K562 (cell line): Measurements from ENCODE around the gene HERC3. TPM values are rescaled to one million over a fixed set of nuclear protein-coding genes. Genes with fewer than 3 reads are reported as not detected.

ENCODE experiments used
- CREB3L1 ChIP-seq: fragments of 450-650 bp; IDR thresholded peaks from 2 replicates; pipeline ENCODE4 v1.6.1; 2014; ENCODE audit warnings: low read depth, mild to moderate bottlenecking, moderate library complexity, borderline replicate concordance
- GTF2E2 ChIP-seq: fragments of 200-800 bp; sonication (Bioruptor generic); IDR thresholded peaks from 2 replicates; pipeline ENCODE4 v1.6.1; 2016; ENCODE audit warnings: missing genetic modification characterization, missing compliant biosample characterization
- ILF3 ChIP-seq: fragments of 450-650 bp; IDR thresholded peaks from 2 replicates; pipeline ENCODE4 v1.6.1; 2018; ENCODE audit warnings: antibody characterized with exemption, mild to moderate bottlenecking, moderate library complexity, borderline replicate concordance
- MAFG ChIP-seq: fragments of 450-650 bp; conservative IDR thresholded peaks from 2 replicates; pipeline ENCODE4 v1.6.1; 2016; ENCODE audit warnings: missing genetic modification characterization, missing compliant biosample characterization
- NFRKB ChIP-seq: fragments of 450-650 bp; IDR thresholded peaks from 2 replicates; pipeline ENCODE4 v1.6.1; 2016; ENCODE audit warnings: low read depth
- NONO ChIP-seq, 2 experiments: fragments of 200-400 bp in 1 of 2; fragments of 450-650 bp in 1 of 2; formaldehyde crosslinking in 1 of 2; IDR thresholded peaks; 2 replicates each; pipeline ENCODE4 v1.6.1; 2017; ENCODE audit warnings: low read depth in 2 of 2, mild to moderate bottlenecking in 2 of 2, moderate library complexity in 2 of 2, low read length in 1 of 2
- polyA plus RNA-seq, 8 experiments: library from polyadenylated mRNA; depleted of rRNA in 4 of 8; stranded (reverse) in 5 of 8; unstranded in 3 of 8; fragments of >200 nt; fragmentation: Nextera tagmentation in 2 of 8; fragmentation: Illumina TruSeq in 1 of 8; extraction: Ambion mirVana in 2 of 8; extraction: Trizol in 1 of 8; gene quantifications; 2 replicates each; pipeline versions ENCODE4 v1.2.1 to v1.2.3, GENCODE V29; 2011 to 2014; ENCODE audit warnings: inconsistent platforms in 1 of 8, missing spikeins in 1 of 8
- total RNA-seq, 7 experiments: library from RNA; depleted of rRNA in 6 of 7; stranded (reverse); fragments of >200 nt in 6 of 7; fragmentation: Illumina TruSeq in 2 of 7; extraction: Trizol in 2 of 7; gene quantifications; 2 replicates each; pipeline versions ENCODE4 v1.2.1 to v1.2.3, GENCODE V29; 2011 to 2021; ENCODE audit warnings: low replicate concordance in 1 of 7
- TF ChIP-seq, protein P1 (sequence below), 3 experiments: IDR thresholded peaks in 2 of 3; conservative IDR thresholded peaks in 1 of 3; 2 replicates each; pipeline ENCODE4 v1.5.1; 2011 to 2012; ENCODE audit warnings: low read length in 3 of 3, mild to moderate bottlenecking in 3 of 3, control low read depth in 2 of 3, improper control_type of control experiment in 1 of 3, inconsistent platforms in 1 of 3, low read depth in 1 of 3, mixed read lengths in 1 of 3, moderate library complexity in 1 of 3; ENCODE audit not compliant: insufficient read depth in 2 of 3

Gene HERC3
- total and polyA plus RNA-seq, 9 of the 15 experiments (the other 6 are each of a cell fraction or from before 2014, with no cell fraction given), result 1.8 to 13.1 (median 7.6) TPM

DNA sequence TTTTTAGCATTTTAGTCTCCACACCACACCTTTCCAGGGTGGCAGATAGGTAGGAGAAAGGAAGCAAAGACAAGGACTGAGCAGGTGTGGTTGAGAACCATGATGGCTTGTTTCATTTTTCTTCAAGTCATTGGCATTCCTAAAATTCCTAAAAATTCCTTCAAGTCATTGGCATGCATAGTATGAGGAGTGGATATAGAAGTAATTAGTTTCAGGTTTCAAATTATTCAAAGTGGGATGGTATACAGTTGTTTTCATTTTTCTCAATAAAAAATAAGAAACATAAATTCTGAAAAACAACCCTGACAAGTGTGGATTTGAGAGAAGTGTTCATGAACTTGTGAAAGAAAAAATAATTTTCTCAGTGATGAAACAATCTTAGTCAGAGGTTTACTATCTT lies 22.3 kb upstream of the HERC3 start (continued):
- TF ChIP-seq CREB3L1, result no peak
- TF ChIP-seq MAFG (tag), result no peak
- TF ChIP-seq NONO (IDR thresholded peaks at IDR 0.05; ENCODE audit: low read depth in 2 of 2, low read length in 1 of 2), result no peak
- no peak for TF ChIP-seq NFRKB
- TF ChIP-seq GTF2E2 (tag), result no peak
- TF ChIP-seq, protein P1, sequence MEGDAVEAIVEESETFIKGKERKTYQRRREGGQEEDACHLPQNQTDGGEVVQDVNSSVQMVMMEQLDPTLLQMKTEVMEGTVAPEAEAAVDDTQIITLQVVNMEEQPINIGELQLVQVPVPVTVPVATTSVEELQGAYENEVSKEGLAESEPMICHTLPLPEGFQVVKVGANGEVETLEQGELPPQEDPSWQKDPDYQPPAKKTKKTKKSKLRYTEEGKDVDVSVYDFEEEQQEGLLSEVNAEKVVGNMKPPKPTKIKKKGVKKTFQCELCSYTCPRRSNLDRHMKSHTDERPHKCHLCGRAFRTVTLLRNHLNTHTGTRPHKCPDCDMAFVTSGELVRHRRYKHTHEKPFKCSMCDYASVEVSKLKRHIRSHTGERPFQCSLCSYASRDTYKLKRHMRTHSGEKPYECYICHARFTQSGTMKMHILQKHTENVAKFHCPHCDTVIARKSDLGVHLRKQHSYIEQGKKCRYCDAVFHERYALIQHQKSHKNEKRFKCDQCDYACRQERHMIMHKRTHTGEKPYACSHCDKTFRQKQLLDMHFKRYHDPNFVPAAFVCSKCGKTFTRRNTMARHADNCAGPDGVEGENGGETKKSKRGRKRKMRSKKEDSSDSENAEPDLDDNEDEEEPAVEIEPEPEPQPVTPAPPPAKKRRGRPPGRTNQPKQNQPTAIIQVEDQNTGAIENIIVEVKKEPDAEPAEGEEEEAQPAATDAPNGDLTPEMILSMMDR (IDR thresholded peaks at IDR 0.05 in 2 of 3, conservative IDR thresholded peaks at IDR 0.05 in 1 of 3; ENCODE audit: insufficient read depth in 2 of 3, low read depth in 1 of 3, low read length in 3 of 3), result no peak
- no peak for TF ChIP-seq ILF3
- TF ChIP-seq, all 486 proteins: peak for 0
